HG02759 (cell line): Measurements from ENCODE around the gene SLAIN1.

Source experiments
- ATAC-seq: cut with Tn5 transposase; IDR thresholded peaks from one replicate; pipeline ENCODE4 v1.9.1; 2021; ENCODE audit warnings: mild to moderate bottlenecking, moderate library complexity; ENCODE audit not compliant: unreplicated experiment

SLAIN1 gene

GRCh38 chr13:77749344-77749880, 51.9 kb downstream of the SLAIN1 start:
- ATAC-seq: no peak

GRCh38 chr13:77751513-77752456, 54.3 kb downstream of the SLAIN1 start:
- ATAC-seq: peak; percentile 87

GRCh38 chr13:77752512-77753069, 55.1 kb downstream of the SLAIN1 start:
- no peak for ATAC-seq

- no peak for ATAC-seq
Observed at GRCh38 chr13:77760893-77761292, 63.4 kb downstream of the SLAIN1 start.

- ATAC-seq: no peak
Observed at GRCh38 chr13:77767413-77767812, 69.9 kb downstream of the SLAIN1 start.

GRCh38 chr13:77774181-77774580, 76.7 kb downstream of the SLAIN1 start:
- no peak for ATAC-seq

GRCh38 chr13:77776704-77777103, 79.2 kb downstream of the SLAIN1 start:
- ATAC-seq: no peak

GRCh38 chr13:77779552-77780272, 82.2 kb downstream of the SLAIN1 start:
- peak; percentile 79 for ATAC-seq

- ATAC-seq: no peak
Observed at GRCh38 chr13:77781808-77782207, 84.3 kb downstream of the SLAIN1 start.

GRCh38 chr13:77784515-77784914, 87.0 kb downstream of the SLAIN1 start:
- ATAC-seq: no peak

GRCh38 chr13:77786695-77787287, 89.3 kb downstream of the SLAIN1 start:
- no peak for ATAC-seq

GRCh38 chr13:77789376-77789775, 91.9 kb downstream of the SLAIN1 start:
- ATAC-seq: no peak

- ATAC-seq: no peak
Observed at GRCh38 chr13:77800219-77800618, 102.7 kb downstream of the SLAIN1 start.

- no peak for ATAC-seq
Observed at GRCh38 chr13:77806518-77806917, 109.0 kb downstream of the SLAIN1 start.

- ATAC-seq: no peak
Observed at GRCh38 chr13:77807431-77808135, 110.1 kb downstream of the SLAIN1 start.

- peak; percentile 93 for ATAC-seq
Observed at GRCh38 chr13:77810430-77810829, 112.9 kb downstream of the SLAIN1 start.

- ATAC-seq: no peak
Observed at GRCh38 chr13:77810878-77811277, 113.4 kb downstream of the SLAIN1 start.

- no peak for ATAC-seq
Observed at GRCh38 chr13:77811381-77811780, 113.9 kb downstream of the SLAIN1 start.

GRCh38 chr13:77811981-77812380, 114.5 kb downstream of the SLAIN1 start:
- no peak for ATAC-seq
